Muscle of leg (tissue), 9 donors: ENCODE measurements around the gene CAPG. TPM values are rescaled to one million over a fixed set of nuclear protein-coding genes. Genes with fewer than 3 reads are reported as not detected.

Experiments used
- polyA plus RNA-seq, 8 donors: library from polyadenylated mRNA; unstranded; fragments of 120-200 nt; gene quantifications; one replicate each; pipeline versions ENCODE4 v1.2.1 to v1.2.3, GENCODE V29; 2013; ENCODE audit warnings: inconsistent platforms in 1 of 8, low replicate concordance in 1 of 8; ENCODE audit not compliant: insufficient read length in 8 of 8, insufficient read depth in 1 of 8
- total RNA-seq: library from RNA; stranded (reverse); fragments of 120-200 nt; gene quantifications from one replicate; pipeline ENCODE4 v1.2.4, GENCODE V29; 2013

The CAPG gene
- total and polyA plus RNA-seq, 9 donors = 13.9 to 48.5 (median 26.4) TPM

Other genes with a start within 250 kb of the CAPG start
- gene TGOLN2, start 82.4 kb downstream of the CAPG start, total RNA-seq = 38.3 TPM
- gene TGOLN2, start 82.4 kb downstream of the CAPG start, polyA plus RNA-seq = 10 to 100 TPM; 54.4 to 72.9 (median 65.6) TPM
- gene RETSAT, start 55.8 kb downstream of the CAPG start, total RNA-seq = 11.7 TPM
- gene RETSAT, start 55.8 kb downstream of the CAPG start, polyA plus RNA-seq = 10 to 100 TPM in 7 of 8 donors, 1 to 10 TPM in 1; 7.9 to 19.2 (median 15.5) TPM
- 14.3 TPM for gene ELMOD3, start 55.6 kb downstream of the CAPG start, total RNA-seq
- gene ELMOD3, start 55.6 kb downstream of the CAPG start, polyA plus RNA-seq = 10 to 100 TPM; 10.6 to 18.6 (median 16.1) TPM
- 0.13 TPM for gene SH2D6, start 8.3 kb upstream of the CAPG start, total RNA-seq
- gene SH2D6, start 8.3 kb upstream of the CAPG start, polyA plus RNA-seq = 1 to 10 TPM in 1 of 8 donors, under 1 TPM in 7; 0.24 to 1.4 (median 0.66) TPM
- gene MAT2A, start 128.8 kb upstream of the CAPG start, total RNA-seq = 71.5 TPM
- gene MAT2A, start 128.8 kb upstream of the CAPG start, polyA plus RNA-seq = 100 to 1,000 TPM; 151 to 240 (median 191) TPM
- 26.2 TPM for gene GGCX, start 151.1 kb upstream of the CAPG start, total RNA-seq
- 10 to 100 TPM; 16.5 to 26.1 (median 20.8) TPM for gene GGCX, start 151.1 kb upstream of the CAPG start, polyA plus RNA-seq
- gene VAMP8, start 167.2 kb upstream of the CAPG start, total RNA-seq = 9.8 TPM
- gene VAMP8, start 167.2 kb upstream of the CAPG start, polyA plus RNA-seq = 10 to 100 TPM; 10.7 to 17.8 (median 12.4) TPM
- gene VAMP5, start 174.1 kb upstream of the CAPG start, total RNA-seq = 18.0 TPM
- 10 to 100 TPM; 33.7 to 56.2 (median 41.6) TPM for gene VAMP5, start 174.1 kb upstream of the CAPG start, polyA plus RNA-seq
- 109 TPM for gene RNF181, start 185.4 kb upstream of the CAPG start, total RNA-seq
- 10 to 100 TPM; 53.9 to 75.0 (median 59.0) TPM for gene RNF181, start 185.4 kb upstream of the CAPG start, polyA plus RNA-seq
- 7.9 TPM for gene TMEM150A, start 192.3 kb upstream of the CAPG start, total RNA-seq
- gene TMEM150A, start 192.3 kb upstream of the CAPG start, polyA plus RNA-seq = 10 to 100 TPM in 3 of 8 donors, 1 to 10 TPM in 5; 7.7 to 11.7 (median 9.5) TPM
- gene C2orf68, start 201.7 kb upstream of the CAPG start, total RNA-seq = 29.2 TPM
- gene C2orf68, start 201.7 kb upstream of the CAPG start, polyA plus RNA-seq = 10 to 100 TPM; 34.1 to 55.4 (median 44.9) TPM
- gene USP39, start 205.8 kb upstream of the CAPG start, total RNA-seq = 31.5 TPM
- gene USP39, start 205.8 kb upstream of the CAPG start, polyA plus RNA-seq = 10 to 100 TPM; 34.0 to 46.7 (median 39.8) TPM